Measurements from ENCODE around the gene GCNT2. TPM values are rescaled to one million over a fixed set of nuclear protein-coding genes. Genes with fewer than 3 reads are reported as not detected.
A peak's percentile ranks its signal among the peaks of the same experiment; 100 is the strongest.
"Not testable (repeated sequence)": the region's sequence is repeated elsewhere in the genome, so short reads cannot be mapped to it uniquely, and the experiment has no call there.

GCNT2 gene
- total RNA-seq, 2 donors from 2014 or later = 0.82 to 5.0 TPM

GRCh38 chr6:10641528-10641927 is 120.4 kb downstream of the GCNT2 start:
- peaks cover 0 to 3% of the 10 kb centered on the region in 2 donors for H3K9me3 Mint-ChIP-seq
- H3K27ac Mint-ChIP-seq = peak overlapping the region in 1 of 2 donors; percentile 56
- no peak for ATAC-seq
- H3K36me3 Mint-ChIP-seq = peaks cover 0 to 8% of the 10 kb centered on the region in 2 donors
- no peak for DNase-seq (ENCODE audit: low spot score in 2 of 2)

- ATAC-seq (no peak), DNase-seq (ENCODE audit: low spot score in 2 of 2) (no peak)
- H3K36me3 Mint-ChIP-seq = peaks cover 0 to 8% of the 10 kb centered on the region in 2 donors
- no peak overlapping the region for H3K27ac Mint-ChIP-seq
- H3K9me3 Mint-ChIP-seq = peaks cover 0 to 3% of the 10 kb centered on the region in 2 donors
Measured at GRCh38 chr6:10643201-10643651, 122.1 kb downstream of the GCNT2 start.

- ATAC-seq (no peak), DNase-seq (ENCODE audit: low spot score in 2 of 2) (no peak)
- peaks cover 0 to 3% of the 10 kb centered on the region in 2 donors for H3K9me3 Mint-ChIP-seq
- H3K27ac Mint-ChIP-seq = no peak overlapping the region
- peaks cover 0 to 8% of the 10 kb centered on the region in 2 donors for H3K36me3 Mint-ChIP-seq
Measured at GRCh38 chr6:10644225-10644624, 123.1 kb downstream of the GCNT2 start.

GRCh38 chr6:10655508-10656055 is 134.4 kb downstream of the GCNT2 start:
- Mint-ChIP-seq H3K27ac (no peak overlapping the region), H3K36me3 (no peaks in the 10 kb centered on the region), H3K9me3 (no peaks in the 10 kb centered on the region)
- peak; percentile 56 to 94 for ATAC-seq
- peak in 1 of 2 donors; percentile 13 for DNase-seq (ENCODE audit: low spot score in 2 of 2)

- ATAC-seq (peak in 1 of 2 donors; percentile 16), DNase-seq (ENCODE audit: low spot score in 2 of 2) (no peak)
- Mint-ChIP-seq H3K36me3 (no peaks in the 10 kb centered on the region), H3K9me3 (no peaks in the 10 kb centered on the region), H3K27ac (no peak overlapping the region)
Measured at GRCh38 chr6:10658910-10659698, 138.0 kb downstream of the GCNT2 start.

- DNase-seq (ENCODE audit: low spot score in 2 of 2) (no peak), ATAC-seq (peak in 1 of 2 donors; percentile 49)
- Mint-ChIP-seq H3K9me3 (peaks cover 0 to 4% of the 10 kb centered on the region in 2 donors), H3K36me3 (no peaks in the 10 kb centered on the region), H3K27ac (no peak overlapping the region)
Measured at GRCh38 chr6:10659699-10660348, 138.7 kb downstream of the GCNT2 start.

GRCh38 chr6:10660431-10661191 is 139.5 kb downstream of the GCNT2 start:
- DNase-seq (ENCODE audit: low spot score in 2 of 2); ATAC-seq: not testable (repeated sequence)

GRCh38 chr6:10662207-10662606 is 141.1 kb downstream of the GCNT2 start:
- Mint-ChIP-seq H3K36me3 (peaks cover 0 to 8% of the 10 kb centered on the region in 2 donors), H3K27ac (no peak overlapping the region), H3K9me3 (peaks cover 0 to 12% of the 10 kb centered on the region in 2 donors)
- ATAC-seq = no peak
- DNase-seq (ENCODE audit: low spot score in 2 of 2) = no peak

More at GRCh38 chr6:10660431-10661191, 139.5 kb downstream of the GCNT2 start:
- not testable (repeated sequence) for H3K27ac Mint-ChIP-seq, H3K9me3 Mint-ChIP-seq, H3K36me3 Mint-ChIP-seq

- no peak for ATAC-seq
- no peak overlapping the region for H3K27ac Mint-ChIP-seq
- DNase-seq (ENCODE audit: low spot score in 2 of 2) = no peak
- peaks cover 0 to 12% of the 10 kb centered on the region in 2 donors for H3K9me3 Mint-ChIP-seq
- peaks cover 0 to 8% of the 10 kb centered on the region in 2 donors for H3K36me3 Mint-ChIP-seq
Measured at GRCh38 chr6:10662742-10663141, 141.6 kb downstream of the GCNT2 start.

- peaks cover 0 to 12% of the 10 kb centered on the region in 2 donors for H3K9me3 Mint-ChIP-seq
- H3K36me3 Mint-ChIP-seq; H3K27ac Mint-ChIP-seq; DNase-seq (ENCODE audit: low spot score in 2 of 2); ATAC-seq: not testable (repeated sequence)
Measured at GRCh38 chr6:10665595-10665994, 144.4 kb downstream of the GCNT2 start.

GRCh38 chr6:10668126-10668917 is 147.2 kb downstream of the GCNT2 start:
- Mint-ChIP-seq H3K36me3 (peaks cover 0 to 8% of the 10 kb centered on the region in 2 donors), H3K27ac (no peak overlapping the region), H3K9me3 (peaks cover 0 to 12% of the 10 kb centered on the region in 2 donors)
- no peak for ATAC-seq
- no peak for DNase-seq (ENCODE audit: low spot score in 2 of 2)

GRCh38 chr6:10676403-10676802 is 155.3 kb downstream of the GCNT2 start:
- DNase-seq (ENCODE audit: low spot score in 2 of 2) (no peak), ATAC-seq (no peak)
- Mint-ChIP-seq H3K27ac (no peak overlapping the region), H3K36me3 (no peaks in the 10 kb centered on the region), H3K9me3 (no peaks in the 10 kb centered on the region)

- Mint-ChIP-seq H3K9me3 (no peaks in the 10 kb centered on the region), H3K27ac (no peak overlapping the region), H3K36me3 (no peaks in the 10 kb centered on the region)
- DNase-seq (ENCODE audit: low spot score in 2 of 2) (no peak), ATAC-seq (no peak)
Measured at GRCh38 chr6:10678456-10678855, 157.3 kb downstream of the GCNT2 start.
